ENCODE data around the gene LANCL1.

DNA sequence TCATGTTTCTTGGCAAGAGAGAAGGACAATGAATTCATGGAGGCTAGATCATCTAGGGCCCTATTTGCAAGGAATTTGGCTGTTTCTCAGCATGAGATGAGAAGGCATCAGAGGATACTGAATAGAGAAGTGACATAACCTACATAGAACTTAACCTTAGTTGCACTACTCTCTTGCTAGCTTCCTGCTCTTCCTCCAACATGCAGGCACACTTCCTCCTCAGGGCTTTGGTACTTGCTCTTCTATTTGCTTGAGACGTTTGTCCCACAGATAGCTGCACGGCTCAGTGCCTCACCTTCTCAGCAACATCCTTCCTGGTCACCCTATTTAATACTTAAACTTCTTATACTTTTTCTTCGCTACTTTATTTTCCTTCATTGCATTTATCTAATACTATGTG lies 20.0 kb upstream of the LANCL1 start:
- TF ChIP-seq POLR2A (IDR thresholded peaks at IDR 0.05) (no peak), POLR2AphosphoS5 (IDR thresholded peaks at IDR 0.05) (no peak)
- TF ChIP-seq, protein P1, sequence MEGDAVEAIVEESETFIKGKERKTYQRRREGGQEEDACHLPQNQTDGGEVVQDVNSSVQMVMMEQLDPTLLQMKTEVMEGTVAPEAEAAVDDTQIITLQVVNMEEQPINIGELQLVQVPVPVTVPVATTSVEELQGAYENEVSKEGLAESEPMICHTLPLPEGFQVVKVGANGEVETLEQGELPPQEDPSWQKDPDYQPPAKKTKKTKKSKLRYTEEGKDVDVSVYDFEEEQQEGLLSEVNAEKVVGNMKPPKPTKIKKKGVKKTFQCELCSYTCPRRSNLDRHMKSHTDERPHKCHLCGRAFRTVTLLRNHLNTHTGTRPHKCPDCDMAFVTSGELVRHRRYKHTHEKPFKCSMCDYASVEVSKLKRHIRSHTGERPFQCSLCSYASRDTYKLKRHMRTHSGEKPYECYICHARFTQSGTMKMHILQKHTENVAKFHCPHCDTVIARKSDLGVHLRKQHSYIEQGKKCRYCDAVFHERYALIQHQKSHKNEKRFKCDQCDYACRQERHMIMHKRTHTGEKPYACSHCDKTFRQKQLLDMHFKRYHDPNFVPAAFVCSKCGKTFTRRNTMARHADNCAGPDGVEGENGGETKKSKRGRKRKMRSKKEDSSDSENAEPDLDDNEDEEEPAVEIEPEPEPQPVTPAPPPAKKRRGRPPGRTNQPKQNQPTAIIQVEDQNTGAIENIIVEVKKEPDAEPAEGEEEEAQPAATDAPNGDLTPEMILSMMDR (IDR thresholded peaks at IDR 0.05), result no peak
